ENCODE data around the gene APOL6. TPM values are rescaled to one million over a fixed set of nuclear protein-coding genes. Genes with fewer than 3 reads are reported as not detected.

Gene APOL6
- total and polyA plus RNA-seq, 8 donors: 3.9 to 21.5 (median 8.7) TPM

DNA sequence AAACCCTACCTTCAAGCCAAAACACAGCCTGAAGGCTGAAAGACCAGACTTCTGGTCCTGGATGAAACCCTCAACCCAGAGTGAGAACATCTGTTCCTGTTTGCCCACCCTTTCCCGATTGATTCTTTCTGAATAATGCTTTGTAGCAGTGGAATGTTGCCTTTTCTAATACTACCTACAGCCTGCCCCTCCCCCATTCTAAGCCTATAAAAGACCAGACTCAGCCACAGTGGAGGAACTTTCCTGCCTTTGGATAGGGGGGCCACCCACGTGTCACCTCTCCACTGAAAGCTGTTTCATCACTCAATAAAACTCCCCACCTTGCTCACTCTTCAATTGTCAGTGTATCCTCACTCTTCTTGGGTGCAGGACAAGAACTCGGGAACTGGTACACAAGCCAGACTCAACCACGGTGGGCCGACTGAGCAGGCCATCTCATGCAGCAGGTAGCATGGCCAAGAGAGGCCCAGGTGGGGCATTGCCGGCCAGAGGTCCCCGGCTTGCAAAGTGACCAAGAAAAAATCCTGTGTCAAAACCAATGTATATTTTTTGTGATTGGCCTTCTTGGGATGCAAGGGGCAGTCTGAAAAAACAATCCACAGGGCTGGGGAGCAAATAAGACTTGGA lies 6.6 kb upstream of the APOL6 start:
- Histone ChIP-seq H3K9me3 (no peaks in the 10 kb centered on the region), H3K4me3 (no peak overlapping the region), H3K36me3 (no peaks in the 10 kb centered on the region), H3K4me1 (peaks cover 4 to 27% (median 18%) of the 10 kb centered on the region in 4 donors), H3K27me3 (no peaks in the 10 kb centered on the region), H3K27ac (no peak overlapping the region)
- no peak for DNase-seq
- TF ChIP-seq, protein P1, sequence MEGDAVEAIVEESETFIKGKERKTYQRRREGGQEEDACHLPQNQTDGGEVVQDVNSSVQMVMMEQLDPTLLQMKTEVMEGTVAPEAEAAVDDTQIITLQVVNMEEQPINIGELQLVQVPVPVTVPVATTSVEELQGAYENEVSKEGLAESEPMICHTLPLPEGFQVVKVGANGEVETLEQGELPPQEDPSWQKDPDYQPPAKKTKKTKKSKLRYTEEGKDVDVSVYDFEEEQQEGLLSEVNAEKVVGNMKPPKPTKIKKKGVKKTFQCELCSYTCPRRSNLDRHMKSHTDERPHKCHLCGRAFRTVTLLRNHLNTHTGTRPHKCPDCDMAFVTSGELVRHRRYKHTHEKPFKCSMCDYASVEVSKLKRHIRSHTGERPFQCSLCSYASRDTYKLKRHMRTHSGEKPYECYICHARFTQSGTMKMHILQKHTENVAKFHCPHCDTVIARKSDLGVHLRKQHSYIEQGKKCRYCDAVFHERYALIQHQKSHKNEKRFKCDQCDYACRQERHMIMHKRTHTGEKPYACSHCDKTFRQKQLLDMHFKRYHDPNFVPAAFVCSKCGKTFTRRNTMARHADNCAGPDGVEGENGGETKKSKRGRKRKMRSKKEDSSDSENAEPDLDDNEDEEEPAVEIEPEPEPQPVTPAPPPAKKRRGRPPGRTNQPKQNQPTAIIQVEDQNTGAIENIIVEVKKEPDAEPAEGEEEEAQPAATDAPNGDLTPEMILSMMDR (IDR thresholded peaks at IDR 0.05): no peak
- TF ChIP-seq POLR2AphosphoS5 (IDR thresholded peaks at IDR 0.05) (no peak), EP300 (IDR thresholded peaks at IDR 0.05) (no peak), POLR2A (IDR thresholded peaks at IDR 0.05) (no peak)
- WGBS, 5 donors: 76 to 83% (median 79%) methylated on average over 7 of the region's 7 CpGs
- intact Hi-C loops (cut with DNase I; ENCODE audit: low total_unique reads): no loop called here

DNA sequence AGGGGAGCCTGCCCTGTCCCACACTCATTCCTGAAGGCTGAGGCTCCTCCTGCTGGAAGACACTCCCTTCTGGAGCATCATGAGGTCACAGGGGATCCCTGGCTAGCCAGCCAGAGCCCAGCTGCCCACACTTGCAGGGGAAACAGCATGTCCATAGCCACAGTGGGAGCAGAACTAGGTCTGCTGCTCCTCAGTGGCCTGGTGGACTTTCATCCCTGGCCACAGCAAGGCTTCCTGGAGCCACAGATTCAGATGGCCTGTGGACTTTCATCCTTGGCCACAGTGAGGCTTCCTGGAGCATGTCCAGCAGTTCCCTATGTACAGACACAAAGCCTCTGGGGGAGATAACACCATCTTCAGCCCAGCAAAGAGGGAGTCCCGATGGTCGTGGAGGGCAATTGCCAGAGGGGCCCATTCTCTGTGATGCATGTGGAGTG lies 5.9 kb upstream of the APOL6 start:
- no peaks in the 10 kb centered on the region for H3K9me3 ChIP-seq
- 33 to 69% (median 40%) methylated on average over 1 to 2 of the region's 2 CpGs for WGBS, 5 donors
- H3K4me1 ChIP-seq: peaks cover 11 to 31% (median 21%) of the 10 kb centered on the region in 4 donors
- no peaks in the 10 kb centered on the region for H3K36me3 ChIP-seq
- DNase-seq: no peak
- intact Hi-C loops (cut with DNase I; ENCODE audit: low total_unique reads): no loop called here
- H3K4me3 ChIP-seq: no peak overlapping the region
- no peaks in the 10 kb centered on the region for H3K27me3 ChIP-seq
- TF ChIP-seq POLR2A (IDR thresholded peaks at IDR 0.05): no peak
- no peak for TF ChIP-seq POLR2AphosphoS5 (IDR thresholded peaks at IDR 0.05)
- no peak for TF ChIP-seq EP300 (IDR thresholded peaks at IDR 0.05)
- TF ChIP-seq, protein P1 (IDR thresholded peaks at IDR 0.05): no peak
- H3K27ac ChIP-seq: no peak overlapping the region

DNA sequence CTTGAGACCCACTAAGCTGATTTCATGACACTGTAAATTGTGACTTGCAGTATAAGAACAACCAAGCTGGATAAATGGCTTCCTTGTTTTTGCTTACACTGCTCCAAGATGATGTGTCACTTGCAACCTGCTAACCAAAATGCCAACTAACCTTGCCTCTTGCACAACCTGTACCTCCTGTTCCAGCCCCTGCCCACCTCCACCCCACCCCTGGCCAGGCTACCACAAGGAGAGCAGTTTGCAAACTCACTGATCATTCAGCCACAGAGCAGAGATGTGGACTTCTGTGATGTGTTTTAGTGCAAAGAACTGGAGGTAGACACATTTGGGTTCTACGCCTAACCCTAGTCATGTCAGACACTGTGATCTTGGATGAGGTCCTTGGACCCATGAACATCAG lies 4.3 kb upstream of the APOL6 start:
- Histone ChIP-seq H3K4me3 (no peak overlapping the region), H3K36me3 (no peaks in the 10 kb centered on the region), H3K27ac (no peak overlapping the region), H3K27me3 (no peaks in the 10 kb centered on the region), H3K9me3 (no peaks in the 10 kb centered on the region), H3K4me1 (peaks cover 9 to 27% (median 21%) of the 10 kb centered on the region in 4 donors)
- WGBS, 5 donors: 83 to 100% (median 98%) methylated on average over 1 of the region's 1 CpG
- TF ChIP-seq POLR2A (IDR thresholded peaks at IDR 0.05) (no peak), POLR2AphosphoS5 (IDR thresholded peaks at IDR 0.05) (no peak), EP300 (IDR thresholded peaks at IDR 0.05) (no peak)
- TF ChIP-seq, protein P1 (IDR thresholded peaks at IDR 0.05): no peak
- intact Hi-C loops (cut with DNase I; ENCODE audit: low total_unique reads): no loop called here
- no peak for DNase-seq

DNA sequence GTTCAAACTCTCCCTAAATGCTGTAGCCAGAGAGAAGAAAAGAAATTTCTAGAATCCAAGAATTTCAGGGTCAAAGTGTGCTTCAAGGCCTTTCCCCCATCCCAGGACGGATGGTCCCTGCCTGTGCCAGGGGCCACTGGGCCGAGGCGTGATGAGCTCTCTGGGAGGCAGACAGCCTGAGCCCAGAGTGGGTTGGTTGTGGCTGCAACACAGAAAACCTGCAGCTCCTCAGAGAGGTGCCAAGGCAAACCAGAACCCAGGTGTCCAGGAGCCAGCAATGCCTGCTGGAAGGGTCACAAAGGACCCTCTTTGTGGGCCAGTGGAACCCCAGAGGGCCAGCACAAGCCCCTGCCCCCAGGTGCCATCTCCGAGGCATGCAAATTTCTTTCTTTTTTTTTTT lies 2.6 kb upstream of the APOL6 start:
- H3K4me1 ChIP-seq: peaks cover 7 to 41% (median 32%) of the 10 kb centered on the region in 4 donors
- 87 to 98% (median 93%) methylated on average over 4 of the region's 4 CpGs for WGBS, 5 donors
- H3K27ac ChIP-seq: no peak overlapping the region
- intact Hi-C loops (cut with DNase I; ENCODE audit: low total_unique reads): no loop called here
- TF ChIP-seq POLR2A (IDR thresholded peaks at IDR 0.05) (no peak), POLR2AphosphoS5 (IDR thresholded peaks at IDR 0.05) (no peak), EP300 (IDR thresholded peaks at IDR 0.05) (no peak)
- TF ChIP-seq, protein P1 (IDR thresholded peaks at IDR 0.05): no peak
- no peaks in the 10 kb centered on the region for H3K36me3 ChIP-seq
- H3K9me3 ChIP-seq: no peaks in the 10 kb centered on the region
- no peak for DNase-seq
- no peaks in the 10 kb centered on the region for H3K27me3 ChIP-seq
- H3K4me3 ChIP-seq: no peak overlapping the region
